SJCRH30 (cell line): ENCODE results near the gene SDHAF3. TPM values are rescaled to one million over a fixed set of nuclear protein-coding genes. Genes with fewer than 3 reads are reported as not detected.
"Not testable (repeated sequence)": the region's sequence is repeated elsewhere in the genome, so short reads cannot be mapped to it uniquely, and the experiment has no call there.

Experiments
- DNase-seq, 2 experiments: peaks; one replicate each; pipeline ENCODE4 v3.0.0-alpha.2; 2015 to 2020
- H3K27ac ChIP-seq: fragments of 250-450 bp; sonication (Bioruptor Pico); 2 replicates; pipeline ENCODE4 v1.5.1; 2020; ENCODE audit warnings: mild to moderate bottlenecking, moderate library complexity
- H3K27me3 ChIP-seq: fragments of 250-450 bp; sonication (Bioruptor Pico); 2 replicates; pipeline ENCODE4 v1.5.1; 2020; ENCODE audit warnings: mild to moderate bottlenecking, moderate library complexity
- H3K36me3 ChIP-seq: fragments of 250-450 bp; sonication (Bioruptor Pico); 2 replicates; pipeline ENCODE4 v1.5.1; 2020; ENCODE audit warnings: mild to moderate bottlenecking, moderate library complexity
- H3K4me1 ChIP-seq: fragments of 250-450 bp; sonication (Bioruptor Pico); 2 replicates; pipeline ENCODE4 v1.5.1; 2020; ENCODE audit warnings: mild to moderate bottlenecking, moderate library complexity
- H3K4me3 ChIP-seq: fragments of 250-450 bp; sonication (Bioruptor Pico); 2 replicates; pipeline ENCODE4 v1.5.1; 2020; ENCODE audit warnings: mild to moderate bottlenecking, moderate library complexity
- H3K9me3 ChIP-seq: fragments of 250-450 bp; sonication (Bioruptor Pico); replicated peaks from 2 replicates; pipeline ENCODE4 v1.5.1; 2020; ENCODE audit warnings: mild to moderate bottlenecking, moderate library complexity
- total RNA-seq: library from RNA; depleted of rRNA; stranded (reverse); fragments of >200 nt; shearing (Covaris generic); gene quantifications from 2 replicates; pipeline ENCODE4 v1.2.3, GENCODE V29; 2014; rRNA removed

SDHAF3 gene
- total RNA-seq: 41.3 and 46.2 TPM in 2 replicates

GRCh38 chr7:97117372-97118188, at the start of gene SDHAF3:
Gene SDHAF3 (plus strand): TSS chr7:97117698. CDS start chr7:97117724, 26 bp downstream.
- H3K9me3 ChIP-seq: no peaks in the 10 kb centered on the region
- DNase-seq: peak; percentile 99
- H3K27me3 ChIP-seq: no peaks in the 10 kb centered on the region
- H3K27ac ChIP-seq: peak within 1 kb of the TSS; percentile 60
- no peaks in the 10 kb centered on the region for H3K36me3 ChIP-seq
- H3K4me3 ChIP-seq: peak within 1 kb of the TSS; percentile 74
- H3K4me1 ChIP-seq: peaks cover 3% of the 10 kb centered on the region; the same call in 1 of the 2 replicates

- H3K27me3 ChIP-seq, H3K27ac ChIP-seq, H3K36me3 ChIP-seq, H3K4me1 ChIP-seq, H3K4me3 ChIP-seq, DNase-seq, H3K9me3 ChIP-seq: not testable (repeated sequence)
These were observed 45.5 kb upstream of the SDHAF3 start for GRCh38 chr7:97072025-97072424.

GRCh38 chr7:97075928-97076327, 41.6 kb upstream of the SDHAF3 start:
- Histone ChIP-seq H3K27ac (no peak overlapping the region), H3K4me1 (no peaks in the 10 kb centered on the region), H3K27me3 (no peaks in the 10 kb centered on the region), H3K9me3 (no peaks in the 10 kb centered on the region), H3K36me3 (no peaks in the 10 kb centered on the region), H3K4me3 (no peak overlapping the region)
- no peak for DNase-seq

GRCh38 chr7:97078023-97078969, 39.2 kb upstream of the SDHAF3 start:
- Histone ChIP-seq H3K27me3 (no peaks in the 10 kb centered on the region), H3K36me3 (no peaks in the 10 kb centered on the region), H3K4me1 (peaks cover 12% of the 10 kb centered on the region), H3K27ac (no peak overlapping the region), H3K4me3 (no peak overlapping the region), H3K9me3 (no peaks in the 10 kb centered on the region)
- no peak for DNase-seq

GRCh38 chr7:97079300-97079699, 38.2 kb upstream of the SDHAF3 start:
- Histone ChIP-seq H3K36me3 (no peaks in the 10 kb centered on the region), H3K27ac (no peak overlapping the region), H3K27me3 (no peaks in the 10 kb centered on the region), H3K4me1 (peaks cover 12% of the 10 kb centered on the region), H3K9me3 (no peaks in the 10 kb centered on the region), H3K4me3 (no peak overlapping the region)
- DNase-seq: no peak

- DNase-seq: peak; percentile 35 to 74
- peaks cover 12% of the 10 kb centered on the region for H3K4me1 ChIP-seq
- H3K9me3 ChIP-seq: no peaks in the 10 kb centered on the region
- H3K27ac ChIP-seq: no peak overlapping the region
- H3K36me3 ChIP-seq: no peaks in the 10 kb centered on the region
- no peak overlapping the region for H3K4me3 ChIP-seq
- H3K27me3 ChIP-seq: no peaks in the 10 kb centered on the region
These were observed 35.8 kb upstream of the SDHAF3 start for GRCh38 chr7:97081521-97082300.

GRCh38 chr7:97088364-97088763, 29.1 kb upstream of the SDHAF3 start:
- DNase-seq: no peak
- H3K9me3 ChIP-seq: 0 out of 2 replicates have a peak, but pooled peaks cover 3% of the 10 kb centered on the region
- H3K27ac ChIP-seq: no peak overlapping the region
- no peak overlapping the region for H3K4me3 ChIP-seq
- H3K36me3 ChIP-seq: no peaks in the 10 kb centered on the region
- no peaks in the 10 kb centered on the region for H3K27me3 ChIP-seq
- peaks cover 37% of the 10 kb centered on the region for H3K4me1 ChIP-seq

GRCh38 chr7:97089771-97090170, 27.7 kb upstream of the SDHAF3 start:
- no peaks in the 10 kb centered on the region for H3K36me3 ChIP-seq
- H3K9me3 ChIP-seq: 0 out of 2 replicates have a peak, but pooled peaks cover 3% of the 10 kb centered on the region
- no peak overlapping the region; the same call in 1 of the 2 replicates for H3K27ac ChIP-seq
- H3K27me3 ChIP-seq: no peaks in the 10 kb centered on the region
- no peak overlapping the region for H3K4me3 ChIP-seq
- H3K4me1 ChIP-seq: peaks cover 49% of the 10 kb centered on the region
- peak; percentile 20 to 64 for DNase-seq

- H3K36me3 ChIP-seq: no peaks in the 10 kb centered on the region
- no peaks in the 10 kb centered on the region for H3K27me3 ChIP-seq
- 0 out of 2 replicates have a peak, but pooled peaks cover 3% of the 10 kb centered on the region for H3K9me3 ChIP-seq
- peaks cover 55% of the 10 kb centered on the region for H3K4me1 ChIP-seq
- H3K27ac ChIP-seq: peak overlapping the region; percentile 29; the same call in 1 of the 2 replicates
- peak; percentile 58 to 76 for DNase-seq
- H3K4me3 ChIP-seq: no peak overlapping the region
These were observed 26.6 kb upstream of the SDHAF3 start for GRCh38 chr7:97090761-97091353.

GRCh38 chr7:97094284-97094930, 23.1 kb upstream of the SDHAF3 start:
- 0 out of 2 replicates have a peak, but pooled peaks cover 3% of the 10 kb centered on the region for H3K9me3 ChIP-seq
- H3K27me3 ChIP-seq: no peaks in the 10 kb centered on the region
- peak; percentile 69 to 82 for DNase-seq
- H3K4me1 ChIP-seq: peaks cover 40% of the 10 kb centered on the region
- peak overlapping the region; percentile 52 for H3K27ac ChIP-seq
- H3K4me3 ChIP-seq: peak overlapping the region; percentile 7; the same call in 1 of the 2 replicates
- no peaks in the 10 kb centered on the region for H3K36me3 ChIP-seq

GRCh38 chr7:97096037-97096436, 21.5 kb upstream of the SDHAF3 start:
- no peak for DNase-seq
- H3K27ac ChIP-seq: no peak overlapping the region
- peaks cover 27% of the 10 kb centered on the region for H3K4me1 ChIP-seq
- no peak overlapping the region for H3K4me3 ChIP-seq
- H3K27me3 ChIP-seq: no peaks in the 10 kb centered on the region
- no peaks in the 10 kb centered on the region for H3K36me3 ChIP-seq
- no peaks in the 10 kb centered on the region for H3K9me3 ChIP-seq

GRCh38 chr7:97096661-97097060, 20.8 kb upstream of the SDHAF3 start:
- Histone ChIP-seq H3K9me3 (no peaks in the 10 kb centered on the region), H3K4me3 (no peak overlapping the region), H3K27ac (no peak overlapping the region), H3K36me3 (no peaks in the 10 kb centered on the region), H3K4me1 (peaks cover 20% of the 10 kb centered on the region), H3K27me3 (no peaks in the 10 kb centered on the region)
- no peak for DNase-seq

- no peaks in the 10 kb centered on the region for H3K27me3 ChIP-seq
- no peak overlapping the region for H3K4me3 ChIP-seq
- H3K4me1 ChIP-seq: peaks cover 3% of the 10 kb centered on the region; the same call in 1 of the 2 replicates
- no peak overlapping the region for H3K27ac ChIP-seq
- H3K36me3 ChIP-seq: no peaks in the 10 kb centered on the region
- no peaks in the 10 kb centered on the region for H3K9me3 ChIP-seq
- DNase-seq: peak; percentile 89 to 94
These were observed 12.7 kb upstream of the SDHAF3 start for GRCh38 chr7:97104719-97105238.
